IMR-90 (cell line): ENCODE data around the gene PRAME. TPM values are rescaled to one million over a fixed set of nuclear protein-coding genes. Genes with fewer than 3 reads are reported as not detected.

ENCODE experiments used
- ATAC-seq: fragments of 200-7000 bp; cut with Tn5 transposase; 2 replicates; pipeline ENCODE4 v1.9.1; 2020; ENCODE audit warnings: low read depth, mild to moderate bottlenecking, moderate library complexity
- BruUV-seq: library from RNA; stranded (reverse); fragments of 400-500 nt; replicated peaks from 2 replicates; lab custom pipeline; 2021; lab: Mats Ljungman, UMichigan
- CTCF ChIA-PET: fragments of 300-600 bp; formaldehyde crosslinking; extraction: SDS; loops from one replicate; lab custom pipeline; 2021; ENCODE audit warnings: antibody characterized with exemption; lab: Yijun Ruan, JAX
- POLR2A ChIA-PET: fragments of 300-600 bp; sonication (Branson Sonifier 250); formaldehyde crosslinking; loops from one replicate; lab custom pipeline; 2022; ENCODE audit warnings: antibody characterized with exemption; ENCODE audit not compliant: unreplicated experiment; lab: Charles Lee
- DNase-seq: peaks from one replicate; pipeline ENCODE4 v3.0.0; 2013
- H2AFZ ChIP-seq: replicated peaks from 2 replicates; pipeline ENCODE3; 2013; ENCODE audit warnings: low read length, mild to moderate bottlenecking; ENCODE audit not compliant: poor library complexity
- H2AK5ac ChIP-seq: 2 replicates; pipeline ENCODE4 v1.6.1; 2013; ENCODE audit warnings: low read depth, low read length, inconsistent platforms
- H2AK9ac ChIP-seq: replicated peaks from 2 replicates; pipeline ENCODE3; 2013; ENCODE audit warnings: mild to moderate bottlenecking, low read depth, low read length, moderate library complexity; ENCODE audit not compliant: poor library complexity
- H2BK120ac ChIP-seq: 2 replicates; pipeline ENCODE4 v1.6.1; 2013; ENCODE audit warnings: low read depth, low read length, inconsistent platforms
- H2BK15ac ChIP-seq: 3 replicates; pipeline ENCODE4 v1.6.1; 2013; ENCODE audit warnings: low read depth, low read length, inconsistent platforms
- H2BK20ac ChIP-seq: 2 replicates; pipeline ENCODE4 v1.6.1; 2013; ENCODE audit warnings: low read depth, mild to moderate bottlenecking, inconsistent platforms, low read length, moderate library complexity
- H2BK5ac ChIP-seq: 2 replicates; pipeline ENCODE4 v1.6.1; 2013; ENCODE audit warnings: mild to moderate bottlenecking, low read depth, low read length, inconsistent platforms; ENCODE audit not compliant: poor library complexity, severe bottlenecking
- H3K14ac ChIP-seq: replicated peaks from 2 replicates; pipeline ENCODE4 v1.6.1; 2013; ENCODE audit warnings: low read depth, low read length, inconsistent platforms
- H3K18ac ChIP-seq: 2 replicates; pipeline ENCODE4 v1.6.1; 2013; ENCODE audit warnings: low read depth, low read length, control low read depth
- H3K23ac ChIP-seq: 2 replicates; pipeline ENCODE4 v1.6.1; 2013; ENCODE audit warnings: low read depth, low read length, inconsistent platforms
- H3K27ac ChIP-seq: 2 replicates; pipeline ENCODE4 v1.5.1; 2013; ENCODE audit warnings: mild to moderate bottlenecking, control low read depth, low read length; ENCODE audit not compliant: insufficient read depth
- H3K27me3 ChIP-seq: 2 replicates; pipeline ENCODE4 v1.6.1; 2013; ENCODE audit warnings: low read length; ENCODE audit not compliant: control insufficient read depth, insufficient read depth
- H3K36me3 ChIP-seq: 2 replicates; pipeline ENCODE4 v1.6.1; 2013; ENCODE audit warnings: low read length, mixed read lengths; ENCODE audit not compliant: control insufficient read depth, insufficient read depth
- H3K4ac ChIP-seq: 2 replicates; pipeline ENCODE4 v1.6.1; 2013; ENCODE audit warnings: low read depth, low read length, inconsistent platforms
- H3K4me1 ChIP-seq: 2 replicates; pipeline ENCODE4 v1.6.1; 2013; ENCODE audit warnings: low read length, mixed read lengths; ENCODE audit not compliant: control insufficient read depth, insufficient read depth
- H3K4me2 ChIP-seq: 2 replicates; pipeline ENCODE4 v1.6.1; 2013; ENCODE audit warnings: low read depth, mild to moderate bottlenecking, control low read depth, low read length, moderate library complexity
- H3K4me3 ChIP-seq: 2 replicates; pipeline ENCODE4 v1.5.1; 2013; ENCODE audit warnings: low read depth, mild to moderate bottlenecking, control low read depth, low read length, moderate library complexity; ENCODE audit not compliant: insufficient read depth
- H3K56ac ChIP-seq: 2 replicates; pipeline ENCODE4 v1.6.1; 2013; ENCODE audit warnings: low read length, inconsistent platforms; ENCODE audit not compliant: insufficient read depth; ENCODE audit errors: extremely low read depth
- H3K79me1 ChIP-seq, 2 experiments: 2 replicates each; pipeline ENCODE4 v1.6.1; 2013; ENCODE audit warnings: low read length in 2 of 2, inconsistent platforms in 1 of 2, low read depth in 1 of 2
- H3K9ac ChIP-seq: 2 replicates; pipeline ENCODE4 v1.6.1; 2013; ENCODE audit warnings: low read depth, low read length, control low read depth
- H3K9me1 ChIP-seq: 2 replicates; pipeline ENCODE4 v1.6.1; 2013; ENCODE audit warnings: low read length, inconsistent platforms; ENCODE audit not compliant: insufficient read depth
- H3K9me3 ChIP-seq: 2 replicates; pipeline ENCODE4 v1.6.1; 2013; ENCODE audit warnings: low read length; ENCODE audit not compliant: control insufficient read depth, insufficient read depth
- H4K20me1 ChIP-seq: 2 replicates; pipeline ENCODE4 v1.6.1; 2013; ENCODE audit warnings: low read length, inconsistent platforms; ENCODE audit not compliant: insufficient read depth
- H4K5ac ChIP-seq: 2 replicates; pipeline ENCODE4 v1.6.1; 2013; ENCODE audit warnings: mild to moderate bottlenecking, low read depth, low read length, control low read depth
- H4K8ac ChIP-seq, 2 experiments: 2 replicates each; pipeline ENCODE4 v1.6.1; 2013; ENCODE audit warnings: low read depth in 2 of 2, low read length in 2 of 2, control low read depth in 1 of 2, inconsistent platforms in 1 of 2
- H4K91ac ChIP-seq: 2 replicates; pipeline ENCODE4 v1.6.1; 2013; ENCODE audit warnings: low read depth, low read length, inconsistent platforms; ENCODE audit not compliant: insufficient read depth
- CTCF ChIP-seq: conservative IDR thresholded peaks from 2 replicates; pipeline ENCODE4 v1.5.1; 2012; ENCODE audit warnings: mild to moderate bottlenecking, low read depth, low read length, improper control_type of control experiment
- SMC3 ChIP-seq: fragments of 150-350 bp; IDR thresholded peaks from 2 replicates; pipeline ENCODE4 v1.6.1; 2016; ENCODE audit warnings: low read depth, mild to moderate bottlenecking, antibody characterized with exemption, low read length, moderate library complexity
- WGBS, 2 experiments: methylation state at CpG; one replicate each; pipeline versions ENCODE4 v1.1.5 to v1.1.7; 2013; ENCODE audit warnings: missing lambda C conversion rate in 2 of 2; ENCODE audit not compliant: insufficient read length in 1 of 2; ENCODE audit errors: extremely low coverage in 2 of 2; 5-methylcytosine and 5-hydroxymethylcytosine counted together
- dilution Hi-C: fragments of 300-500 bp; cut with HindIII; formaldehyde crosslinking; loops from one replicate; pipeline ENCODE4 v1.14.3; 2018; ENCODE audit warnings: low sequenced_read_pairs; ENCODE audit not compliant: unreplicated experiment
- in situ Hi-C: fragments of 300-500 bp; cut with MboI; formaldehyde crosslinking; loops from 3 replicates; pipeline ENCODE4 v1.14.3; 2019; ENCODE audit warnings: low sequenced_read_pairs, inconsistent platforms, mixed read lengths
- intact Hi-C: fragments of 100-400 bp; cut with micrococcal nuclease; formaldehyde crosslinking; loops from 2 replicates; pipeline ENCODE4 v1.10.0; 2022
- polyA plus RNA-seq, 3 experiments: library from polyadenylated mRNA; depleted of rRNA; stranded (reverse); fragments of >200 nt; gene quantifications; 2 replicates each; pipeline ENCODE4 v1.2.3, GENCODE V29; 2012; ENCODE audit warnings: low replicate concordance in 1 of 3
- total RNA-seq: library from RNA; depleted of rRNA; stranded (reverse); fragments of >200 nt; gene quantifications from 2 replicates; pipeline ENCODE4 v1.2.3, GENCODE V29; 2012

Gene PRAME
- total and polyA plus RNA-seq, 2 of the 4 experiments (the other 2 are of a cell fraction) = not detected

GRCh38 chr22:22553735-22554586 lies 5.1 kb downstream of the PRAME start (continued):
- no peak for TF ChIP-seq SMC3

- Histone ChIP-seq H2BK20ac (no peak overlapping the region), H3K9me3 (no peaks in the 10 kb centered on the region), H2BK5ac (no peak overlapping the region), H3K4me2 (no peak overlapping the region), H2AFZ (no peak overlapping the region), H3K27me3 (peaks cover 12% of the 10 kb centered on the region), H3K27ac (no peak overlapping the region), H4K5ac (no peak overlapping the region), H2BK120ac (no peak overlapping the region), H3K9me1 (no peaks in the 10 kb centered on the region), H3K36me3 (no peaks in the 10 kb centered on the region), H3K23ac (no peak overlapping the region), H4K8ac (no peak overlapping the region), H3K4me1 (no peaks in the 10 kb centered on the region), H2AK5ac (no peak overlapping the region), H3K4me3 (no peak overlapping the region), H3K9ac (no peak overlapping the region), H2BK15ac (no peak overlapping the region), H3K79me1 (no peaks in the 10 kb centered on the region), H4K20me1 (no peaks in the 10 kb centered on the region), H3K18ac (no peak overlapping the region), H3K56ac (no peak overlapping the region), H3K4ac (no peak overlapping the region), H4K91ac (no peak overlapping the region), H2AK9ac (no peak overlapping the region), H3K14ac (no peak overlapping the region)
- no TSS peak for BruUV-seq
- no CpG with 5 or more reads among the region's 1 CpG for WGBS, 2 experiments
- no peak for DNase-seq
- no peak for ATAC-seq
- ChIA-PET CTCF (no interaction called here), POLR2A (no interaction called here)
- intact Hi-C loops (no loop called here), in situ Hi-C loops (no loop called here), dilution Hi-C loops (no loop called here)
- TF ChIP-seq CTCF = no peak
Measured at GRCh38 chr22:22553141-22553540, 5.9 kb downstream of the PRAME start.
